ACC112 (cell line): ENCODE measurements around the gene MED31.
"Not testable (repeated sequence)": the region's sequence is repeated elsewhere in the genome, so short reads cannot be mapped to it uniquely, and the experiment has no call there.

ENCODE experiments used
- H2AFZ ChIP-seq: fragments of 200-600 bp; sonication (generic); one replicate; pipeline ENCODE4 v1.6.0; 2017; ENCODE audit warnings: antibody characterized with exemption, low read length; ENCODE audit not compliant: unreplicated experiment
- H3K27ac ChIP-seq: fragments of 200-600 bp; sonication (generic); 2 replicates; pipeline ENCODE4 v1.5.1; 2014; ENCODE audit warnings: low read depth, mild to moderate bottlenecking, antibody characterized with exemption, low read length, moderate library complexity
- H3K27me3 ChIP-seq: fragments of 200-600 bp; sonication (generic); 2 replicates; pipeline ENCODE4 v1.6.1; 2014; ENCODE audit warnings: mild to moderate bottlenecking, antibody characterized with exemption, low read length, moderate library complexity, mixed read lengths; ENCODE audit not compliant: insufficient read depth
- H3K36me3 ChIP-seq: fragments of 200-600 bp; sonication (generic); 2 replicates; pipeline ENCODE4 v1.6.1; 2016; ENCODE audit warnings: mild to moderate bottlenecking, antibody characterized with exemption, low read length, moderate library complexity, mixed read lengths; ENCODE audit not compliant: insufficient read depth
- H3K4me1 ChIP-seq: fragments of 200-600 bp; sonication (generic); one replicate; pipeline ENCODE4 v1.6.1; 2016; ENCODE audit warnings: low read length, mixed read lengths; ENCODE audit not compliant: insufficient read depth, unreplicated experiment, control insufficient read depth
- H3K4me3 ChIP-seq: fragments of 200-600 bp; sonication (generic); 2 replicates; pipeline ENCODE4 v1.5.1; 2014; ENCODE audit warnings: mild to moderate bottlenecking, low read depth, low read length
- H3K79me2 ChIP-seq: fragments of 200-600 bp; sonication (generic); one replicate; pipeline ENCODE4 v1.6.0; 2016; ENCODE audit warnings: low read length; ENCODE audit not compliant: control insufficient read depth, unreplicated experiment, insufficient read depth

MED31 gene

GRCh38 chr17:6655732-6656361, 4.4 kb upstream of the MED31 start:
- H3K4me3 ChIP-seq: peak overlapping the region; percentile 30; the same call in 1 of the 2 replicates
- H2AFZ ChIP-seq, H3K36me3 ChIP-seq, H3K27ac ChIP-seq: not testable (repeated sequence)
- H3K27me3 ChIP-seq: peaks cover 31% of the 10 kb centered on the region
- peaks cover 18% of the 10 kb centered on the region for H3K4me1 ChIP-seq
- H3K79me2 ChIP-seq: peaks cover 20% of the 10 kb centered on the region

GRCh38 chr17:6654841-6655731, 3.7 kb upstream of the MED31 start:
- H2AFZ ChIP-seq: no peak overlapping the region
- peaks cover 22% of the 10 kb centered on the region for H3K4me1 ChIP-seq
- H3K36me3 ChIP-seq: no peaks in the 10 kb centered on the region
- H3K79me2 ChIP-seq: peaks cover 26% of the 10 kb centered on the region
- peak overlapping the region; percentile 30; the same call in 1 of the 2 replicates for H3K4me3 ChIP-seq
- no peak overlapping the region for H3K27ac ChIP-seq
- peaks cover 26% of the 10 kb centered on the region for H3K27me3 ChIP-seq

- Histone ChIP-seq H3K27ac (peak overlapping the region; percentile 97), H3K4me1 (peaks cover 24% of the 10 kb centered on the region), H3K4me3 (peak overlapping the region; percentile 96), H3K36me3 (no peaks in the 10 kb centered on the region), H2AFZ (peak overlapping the region; percentile 97), H3K27me3 (peaks cover 12% of the 10 kb centered on the region; the same call in 1 of the 2 replicates), H3K79me2 (peaks cover 55% of the 10 kb centered on the region)
Measured at GRCh38 chr17:6651919-6652452, 581 bp upstream of the MED31 start.

GRCh38 chr17:6648181-6648580, 3.2 kb downstream of the MED31 start:
- Histone ChIP-seq H3K36me3 (peaks cover 12% of the 10 kb centered on the region; the same call in 1 of the 2 replicates), H3K27me3 (no peaks in the 10 kb centered on the region), H3K4me1 (peaks cover 17% of the 10 kb centered on the region), H3K79me2 (peaks cover 71% of the 10 kb centered on the region), H3K4me3 (no peak overlapping the region), H3K27ac (no peak overlapping the region), H2AFZ (no peak overlapping the region)

GRCh38 chr17:6643451-6644125, 7.8 kb downstream of the MED31 start:
- H3K27ac ChIP-seq: no peak overlapping the region
- H3K4me3 ChIP-seq: no peak overlapping the region
- H3K79me2 ChIP-seq: peaks cover 66% of the 10 kb centered on the region
- no peaks in the 10 kb centered on the region for H3K27me3 ChIP-seq
- peaks cover 28% of the 10 kb centered on the region for H3K4me1 ChIP-seq
- no peak overlapping the region for H2AFZ ChIP-seq
- peaks cover 12% of the 10 kb centered on the region; the same call in 1 of the 2 replicates for H3K36me3 ChIP-seq

GRCh38 chr17:6642592-6642991, 8.8 kb downstream of the MED31 start:
- H3K27ac ChIP-seq: peak overlapping the region; percentile 36

GRCh38 chr17:6641247-6641863, 10.1 kb downstream of the MED31 start:
- peak overlapping the region; percentile 34 for H3K27ac ChIP-seq
- peaks cover 12% of the 10 kb centered on the region; the same call in 1 of the 2 replicates for H3K36me3 ChIP-seq
- peaks cover 28% of the 10 kb centered on the region for H3K4me1 ChIP-seq
- H3K4me3 ChIP-seq: peak overlapping the region; percentile 81
- no peaks in the 10 kb centered on the region for H3K27me3 ChIP-seq
- peaks cover 51% of the 10 kb centered on the region for H3K79me2 ChIP-seq
- H2AFZ ChIP-seq: no peak overlapping the region

More at GRCh38 chr17:6642592-6642991, 8.8 kb downstream of the MED31 start:
- Histone ChIP-seq H3K4me1 (peaks cover 28% of the 10 kb centered on the region), H3K36me3 (peaks cover 12% of the 10 kb centered on the region; the same call in 1 of the 2 replicates), H3K79me2 (peaks cover 58% of the 10 kb centered on the region), H2AFZ (no peak overlapping the region), H3K27me3 (no peaks in the 10 kb centered on the region), H3K4me3 (peak overlapping the region; percentile 81)

GRCh38 chr17:6640536-6641246, 10.7 kb downstream of the MED31 start, which contains the start of the genes KIAA0753 and TXNDC17:
TSS of gene KIAA0753 (minus strand) at chr17:6640711. CDS start at chr17:6635103, 5,608 bp downstream.
TSS of gene TXNDC17 (plus strand) at chr17:6641060. CDS start at chr17:6641083, 23 bp downstream.
- H3K27me3 ChIP-seq: no peaks in the 10 kb centered on the region
- peaks cover 46% of the 10 kb centered on the region for H3K79me2 ChIP-seq
- H3K36me3 ChIP-seq: peaks cover 8% of the 10 kb centered on the region; the same call in 1 of the 2 replicates
- H3K4me1 ChIP-seq: peaks cover 28% of the 10 kb centered on the region
- H3K4me3 ChIP-seq: peak within 1 kb of the TSS; percentile 81
- H2AFZ ChIP-seq: peak within 1 kb of the TSS; percentile 91
- peak within 1 kb of the TSS; percentile 74 for H3K27ac ChIP-seq
